ENCODE measurements around the gene MAGI1.

DNA sequence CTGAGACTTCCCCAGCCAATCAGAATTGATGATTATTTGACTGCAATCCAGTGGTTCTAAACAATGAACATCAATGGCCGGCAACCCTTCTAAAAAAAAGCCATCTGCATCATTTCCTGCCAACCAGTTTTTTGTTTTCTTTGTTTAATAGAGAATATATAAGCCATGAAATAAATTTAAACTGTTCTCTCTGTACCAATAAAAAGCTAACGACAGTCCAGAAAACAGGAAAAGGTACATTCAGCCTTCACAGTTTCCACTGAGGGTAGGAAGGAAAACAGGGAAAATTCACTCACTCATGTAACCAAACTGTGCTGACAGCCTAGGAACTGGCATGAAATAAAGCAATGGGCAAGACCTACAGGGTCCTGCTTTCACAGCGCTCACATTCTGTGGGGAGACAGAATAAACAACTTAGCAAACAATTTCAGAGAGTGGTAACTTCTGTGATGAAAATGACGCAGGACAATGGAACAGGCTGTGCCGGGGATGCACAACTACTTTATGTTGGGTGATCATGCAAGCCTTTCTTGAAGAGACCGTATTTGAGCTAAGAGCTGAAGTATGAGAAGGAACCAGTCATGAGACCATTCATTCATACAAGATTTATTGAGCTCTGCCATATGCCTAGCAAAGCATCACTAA is 630.1 kb downstream of the MAGI1 start:
- TF ChIP-seq, protein P1, sequence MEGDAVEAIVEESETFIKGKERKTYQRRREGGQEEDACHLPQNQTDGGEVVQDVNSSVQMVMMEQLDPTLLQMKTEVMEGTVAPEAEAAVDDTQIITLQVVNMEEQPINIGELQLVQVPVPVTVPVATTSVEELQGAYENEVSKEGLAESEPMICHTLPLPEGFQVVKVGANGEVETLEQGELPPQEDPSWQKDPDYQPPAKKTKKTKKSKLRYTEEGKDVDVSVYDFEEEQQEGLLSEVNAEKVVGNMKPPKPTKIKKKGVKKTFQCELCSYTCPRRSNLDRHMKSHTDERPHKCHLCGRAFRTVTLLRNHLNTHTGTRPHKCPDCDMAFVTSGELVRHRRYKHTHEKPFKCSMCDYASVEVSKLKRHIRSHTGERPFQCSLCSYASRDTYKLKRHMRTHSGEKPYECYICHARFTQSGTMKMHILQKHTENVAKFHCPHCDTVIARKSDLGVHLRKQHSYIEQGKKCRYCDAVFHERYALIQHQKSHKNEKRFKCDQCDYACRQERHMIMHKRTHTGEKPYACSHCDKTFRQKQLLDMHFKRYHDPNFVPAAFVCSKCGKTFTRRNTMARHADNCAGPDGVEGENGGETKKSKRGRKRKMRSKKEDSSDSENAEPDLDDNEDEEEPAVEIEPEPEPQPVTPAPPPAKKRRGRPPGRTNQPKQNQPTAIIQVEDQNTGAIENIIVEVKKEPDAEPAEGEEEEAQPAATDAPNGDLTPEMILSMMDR (IDR thresholded peaks at IDR 0.05), result no peak
- no peak for TF ChIP-seq POLR2A (IDR thresholded peaks at IDR 0.05)

Data from prostate gland (tissue), 2 donors.